ENCODE results near the gene FSTL4.
"Not testable (repeated sequence)": the region's sequence is repeated elsewhere in the genome, so short reads cannot be mapped to it uniquely, and the experiment has no call there.

The FSTL4 gene

DNA sequence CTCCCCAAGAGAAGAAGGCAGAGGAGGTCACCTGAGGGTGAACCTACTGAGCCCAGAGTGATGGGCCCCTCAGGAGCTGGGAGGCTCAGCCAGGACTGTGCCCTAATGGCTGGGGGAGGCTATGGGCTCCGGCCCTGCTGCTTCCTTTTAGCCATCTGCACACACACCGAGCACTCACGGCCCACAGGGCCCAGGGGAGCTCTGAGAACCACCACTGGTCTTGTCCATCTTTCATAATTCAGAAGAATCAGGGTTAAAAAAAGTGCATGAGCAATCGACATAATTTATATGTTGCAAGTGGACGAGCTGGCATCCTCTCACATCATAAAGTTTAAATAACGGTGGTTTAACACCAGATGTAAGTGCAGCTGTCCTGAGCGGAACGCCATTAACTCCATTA lies 162.1 kb downstream of the FSTL4 start:
- DNase-seq, result no peak

DNA sequence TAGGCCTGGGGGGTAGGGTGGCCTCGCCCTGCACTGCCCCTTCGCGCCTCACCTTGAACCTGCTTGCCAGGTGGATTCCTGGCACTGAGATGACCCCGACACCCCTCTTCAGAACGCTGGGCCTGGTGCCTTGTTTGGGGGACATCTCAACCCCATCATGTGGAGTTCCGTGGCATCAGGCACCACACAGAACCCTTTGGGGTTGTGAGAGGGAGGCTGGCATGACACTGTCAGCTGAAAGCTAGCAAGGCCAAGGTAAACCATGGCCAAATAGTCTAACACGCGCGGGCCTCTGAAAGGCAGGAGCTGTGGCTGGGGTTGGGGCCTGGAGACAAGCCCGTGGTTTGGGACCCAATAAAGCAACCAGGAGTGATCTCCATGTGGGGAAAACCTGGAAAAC lies 163.2 kb downstream of the FSTL4 start:
- DNase-seq, result no peak

DNA sequence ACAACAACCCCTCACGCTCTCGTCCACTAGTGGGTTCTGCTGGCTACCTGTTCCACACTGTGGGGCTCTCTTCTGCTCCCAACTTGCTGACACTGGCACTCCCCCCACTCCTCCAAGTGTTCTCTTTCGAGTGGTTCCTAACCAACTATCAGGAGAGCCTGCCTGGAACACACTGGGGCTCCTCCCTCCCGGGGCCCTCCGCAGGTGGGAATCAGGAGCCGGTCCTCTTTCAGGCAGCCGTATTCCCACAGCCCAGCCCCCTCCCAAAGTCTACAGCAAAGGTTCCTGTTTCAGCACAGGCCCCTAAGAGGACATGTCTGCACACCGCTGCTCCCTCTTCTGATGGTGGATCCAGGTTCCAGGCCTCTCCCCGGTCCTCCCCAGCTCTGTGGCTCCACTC lies 165.9 kb downstream of the FSTL4 start:
- no peak for DNase-seq

DNA sequence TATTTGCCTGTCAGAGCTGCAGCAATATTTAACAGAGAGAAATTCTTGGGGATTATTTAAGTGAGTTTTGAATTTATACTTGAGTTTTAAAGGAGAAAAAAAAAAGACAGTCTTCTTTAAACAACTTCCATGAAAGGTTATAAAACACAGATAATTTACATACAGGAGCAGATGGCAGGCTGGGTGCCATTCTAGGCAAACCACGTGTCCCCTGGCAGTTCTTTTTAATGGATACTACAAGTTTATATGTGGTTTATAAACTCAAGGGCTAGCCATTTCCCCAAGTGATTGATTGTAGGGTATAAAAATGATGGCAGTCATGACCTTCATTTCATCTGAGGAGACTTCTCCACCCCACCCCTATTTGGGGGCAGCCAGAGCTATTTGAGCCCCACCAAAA lies 166.6 kb downstream of the FSTL4 start:
- no peak for DNase-seq

DNA sequence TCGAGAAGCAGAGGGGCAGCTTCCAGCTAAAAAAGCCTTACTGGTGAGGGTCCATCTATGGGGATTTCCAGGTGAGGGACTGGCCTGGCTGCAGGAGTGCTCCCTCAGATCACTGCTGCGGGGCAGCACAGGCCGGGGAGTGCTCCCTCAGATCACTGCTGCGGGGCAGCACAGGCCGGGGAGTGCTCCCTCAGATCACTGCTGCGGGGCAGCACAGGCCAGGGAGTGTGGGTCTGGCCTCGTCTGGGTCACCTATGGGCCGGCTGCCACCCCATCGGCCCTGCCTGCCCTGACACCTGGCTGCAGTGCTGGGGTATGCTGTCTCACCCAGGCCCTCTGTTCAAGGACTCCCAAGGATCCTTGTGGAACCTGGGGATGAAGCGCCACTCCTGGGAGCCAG lies 167.1 kb downstream of the FSTL4 start:
- DNase-seq, result not testable (repeated sequence)

DNA sequence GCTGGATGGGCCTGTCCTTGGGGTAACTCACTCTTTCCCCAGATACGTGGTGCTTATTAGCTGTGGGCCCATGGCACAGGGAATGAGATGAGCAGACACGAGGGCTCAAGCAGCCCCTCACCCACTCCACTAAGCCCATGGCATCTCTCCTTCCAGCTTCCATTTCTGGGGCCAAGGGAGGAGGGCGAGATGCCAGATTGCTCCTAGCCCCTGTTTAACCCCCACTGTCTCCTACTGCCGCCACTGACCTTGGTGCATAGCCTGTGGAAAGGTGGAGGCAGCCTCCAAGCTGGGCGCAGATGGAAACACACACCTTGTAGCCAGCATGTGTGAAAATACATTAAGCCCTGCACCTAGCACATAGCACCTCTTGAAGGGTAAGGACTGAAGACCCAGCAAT lies 167.6 kb downstream of the FSTL4 start:
- DNase-seq, result no peak

DNA sequence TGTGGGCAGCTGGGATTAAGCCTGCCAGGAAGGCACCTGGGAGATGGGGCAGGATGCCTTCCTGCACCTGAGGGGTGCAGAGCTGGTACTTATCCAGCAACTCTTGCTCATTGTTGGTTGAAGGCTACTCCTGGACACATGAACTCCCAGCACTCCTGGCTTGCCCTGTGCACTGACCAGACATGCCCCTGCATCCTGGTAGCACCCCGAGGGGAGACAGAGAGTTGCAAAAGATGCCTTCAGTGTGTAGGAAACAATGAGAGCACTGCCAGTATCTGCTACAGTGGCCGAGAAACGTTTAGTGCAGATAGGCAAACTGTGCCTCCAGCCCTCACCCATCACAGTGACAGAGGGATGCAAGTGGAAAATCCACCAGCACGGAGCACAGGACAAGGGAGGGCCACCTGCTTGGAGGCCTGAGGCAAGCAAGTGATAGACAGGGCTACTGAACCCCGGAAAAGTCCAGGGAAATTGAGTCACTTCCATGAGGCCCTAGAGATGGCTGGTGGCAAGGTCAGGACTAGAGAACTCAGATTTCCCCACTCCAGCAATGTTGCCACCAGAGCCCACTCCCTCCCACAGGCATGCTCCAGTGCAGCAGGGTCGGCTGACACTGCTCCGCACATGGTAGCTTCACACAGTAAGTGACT lies 171.1 kb downstream of the FSTL4 start:
- DNase-seq, result no peak

DNA sequence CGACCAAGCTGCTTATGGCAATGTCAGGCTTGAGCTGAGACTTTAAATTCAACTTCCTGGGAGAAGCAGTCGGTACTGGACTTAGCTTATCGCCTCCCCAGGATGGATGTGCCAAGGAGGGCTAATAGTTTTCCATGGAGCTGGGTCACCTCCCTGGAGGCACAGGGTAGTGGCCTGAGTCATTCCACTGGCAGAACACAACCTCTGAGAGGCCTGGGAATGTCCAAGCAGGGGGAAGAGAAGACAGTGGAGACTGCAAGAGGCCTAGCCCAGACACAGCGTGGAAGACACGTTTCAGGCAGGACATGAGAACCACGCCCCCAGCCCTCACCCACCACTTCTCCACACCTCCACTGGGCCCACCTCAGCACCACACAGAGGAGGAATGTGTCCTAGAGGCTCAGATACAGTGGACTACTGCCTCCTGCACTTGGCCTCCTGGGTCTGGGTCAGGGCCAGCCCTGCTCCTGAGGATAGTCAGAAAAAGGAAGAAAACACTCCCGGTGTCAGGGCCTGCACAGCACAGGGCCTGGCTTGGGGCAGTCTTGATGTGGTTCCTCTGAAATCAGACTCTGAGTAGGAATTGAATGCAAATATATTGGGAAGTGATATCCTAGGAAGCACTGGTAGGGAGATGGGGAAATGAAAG lies 171.8 kb downstream of the FSTL4 start:
- DNase-seq, result no peak

DNA sequence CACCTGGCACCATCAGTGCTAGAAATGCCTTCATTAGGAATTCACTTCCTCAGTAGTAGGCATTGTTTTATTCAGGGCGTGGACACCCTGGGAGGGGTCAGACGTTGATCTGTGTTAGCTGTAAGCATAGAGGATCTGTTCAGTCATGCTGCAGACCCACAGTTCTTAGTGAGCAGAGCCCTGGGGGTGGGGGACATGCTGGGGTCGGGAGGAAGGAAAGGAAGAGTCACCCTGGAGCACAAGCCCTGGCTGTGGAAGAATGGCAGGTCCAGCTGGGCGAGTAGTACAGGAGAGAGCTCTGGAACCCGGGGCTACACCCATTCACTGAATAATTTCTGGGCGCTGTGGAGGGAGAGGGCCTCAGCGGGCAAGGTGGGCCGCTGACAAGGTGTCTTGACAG lies 172.5 kb downstream of the FSTL4 start:
- DNase-seq, result no peak

DNA sequence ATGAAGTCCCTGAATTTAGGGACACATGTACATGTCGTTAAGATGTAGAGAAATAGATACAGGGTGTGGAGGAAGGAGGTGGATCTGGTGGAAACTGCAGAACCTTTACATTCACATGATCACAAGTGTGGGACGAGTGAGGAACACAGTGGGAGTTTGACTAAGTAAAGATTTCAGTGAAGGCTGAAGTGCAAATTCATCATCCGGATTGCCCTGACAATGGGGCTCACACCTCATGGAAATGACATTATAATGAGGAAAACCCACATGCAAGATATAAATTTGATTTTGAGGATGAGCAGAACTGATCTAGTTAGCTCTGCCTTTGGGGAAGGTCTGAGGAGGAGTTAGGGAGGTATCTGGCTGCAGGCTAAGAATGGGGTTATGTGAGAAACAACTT lies 173.9 kb downstream of the FSTL4 start:
- DNase-seq, result no peak

DNA sequence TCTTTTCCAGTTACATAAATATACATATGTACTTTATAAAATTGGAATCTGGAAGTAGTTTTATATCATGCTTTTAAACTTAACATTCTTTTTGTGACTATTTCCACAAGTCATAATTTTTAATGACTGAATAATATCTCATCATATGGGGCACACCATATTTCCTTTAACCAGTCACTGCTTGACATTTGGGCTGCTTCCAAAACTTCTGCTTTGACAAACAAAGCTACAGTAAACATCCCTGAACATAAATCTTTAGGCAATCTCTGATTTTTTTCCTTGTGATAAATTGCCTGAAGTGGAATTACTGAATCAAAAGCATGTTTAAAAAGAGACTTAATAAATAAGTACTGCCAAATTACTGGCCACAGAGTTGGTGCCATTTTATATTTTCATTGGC lies 178.0 kb downstream of the FSTL4 start:
- DNase-seq, result no peak

DNA sequence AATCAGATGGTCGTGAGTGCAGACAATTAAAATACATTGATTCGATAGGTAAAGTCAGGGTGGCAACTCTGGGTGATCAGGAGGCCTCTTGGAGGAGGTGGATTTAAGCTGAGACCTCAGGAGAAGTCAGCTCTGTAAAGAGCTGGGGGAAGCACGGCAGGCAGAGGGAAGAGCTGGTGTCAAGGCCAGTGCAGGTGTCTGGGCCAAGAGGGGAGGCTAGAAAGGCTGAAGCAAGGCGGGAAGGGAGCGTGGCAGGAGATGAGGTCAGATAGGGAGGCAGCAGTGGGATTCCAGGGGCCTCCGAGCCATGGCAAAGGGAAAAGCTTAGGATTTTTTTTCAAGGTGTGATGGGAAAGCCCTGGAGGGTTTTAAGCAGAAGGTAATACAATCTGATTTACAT lies 178.7 kb downstream of the FSTL4 start:
- DNase-seq, result no peak

DNA sequence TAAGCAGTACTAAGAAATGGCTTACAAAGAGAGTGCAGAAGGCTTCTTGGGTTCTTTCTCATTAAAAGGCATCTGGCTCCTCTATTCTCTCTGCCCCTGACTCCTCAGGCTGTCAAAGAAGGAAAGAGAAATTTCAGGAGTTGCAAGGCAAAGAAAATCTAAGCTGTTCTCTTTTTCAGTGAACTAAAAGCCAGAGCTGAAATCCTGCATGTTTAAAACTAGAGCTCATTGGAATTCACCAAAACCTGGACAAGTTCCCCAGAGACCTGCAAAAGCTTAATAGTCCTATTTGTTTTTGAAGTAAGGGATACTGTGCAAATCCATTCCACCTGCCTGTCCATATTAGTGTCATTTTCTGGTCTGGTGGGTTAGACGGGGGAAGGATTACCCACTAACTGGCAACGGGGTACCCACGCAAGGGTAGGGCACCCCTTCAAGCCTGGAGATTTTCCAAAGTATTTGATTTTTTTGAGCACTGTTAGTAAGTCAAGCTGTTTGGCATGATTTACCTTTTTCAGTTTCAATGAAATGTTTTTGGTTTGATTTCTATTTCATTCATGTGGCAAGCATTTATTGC lies 179.3 kb downstream of the FSTL4 start:
- DNase-seq, result no peak

DNA sequence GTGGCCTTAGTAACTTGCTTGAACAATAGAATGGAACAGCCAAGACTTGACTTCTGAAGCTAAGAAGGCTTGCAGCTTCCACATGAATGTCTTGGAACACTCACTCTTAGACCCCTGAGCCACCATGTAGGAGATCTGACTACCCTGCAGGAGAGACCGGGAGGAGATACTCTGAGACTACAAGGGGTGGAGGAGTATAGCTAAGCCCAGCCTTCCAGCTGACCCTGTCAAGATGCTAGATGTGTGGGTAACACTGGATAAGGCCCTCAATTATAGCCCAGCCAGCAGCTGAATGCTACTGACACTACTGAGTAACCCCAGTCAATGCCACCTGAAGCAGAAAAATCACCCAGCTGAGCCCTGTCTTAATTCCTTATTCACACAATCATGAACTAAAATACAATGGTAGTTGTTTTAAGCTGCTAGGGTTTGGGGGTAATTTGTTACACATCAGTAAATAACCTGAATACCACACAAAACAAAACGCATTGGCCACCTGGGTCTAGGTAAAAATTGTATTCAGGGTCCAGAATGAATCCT lies 180.9 kb downstream of the FSTL4 start:
- no peak for DNase-seq

DNA sequence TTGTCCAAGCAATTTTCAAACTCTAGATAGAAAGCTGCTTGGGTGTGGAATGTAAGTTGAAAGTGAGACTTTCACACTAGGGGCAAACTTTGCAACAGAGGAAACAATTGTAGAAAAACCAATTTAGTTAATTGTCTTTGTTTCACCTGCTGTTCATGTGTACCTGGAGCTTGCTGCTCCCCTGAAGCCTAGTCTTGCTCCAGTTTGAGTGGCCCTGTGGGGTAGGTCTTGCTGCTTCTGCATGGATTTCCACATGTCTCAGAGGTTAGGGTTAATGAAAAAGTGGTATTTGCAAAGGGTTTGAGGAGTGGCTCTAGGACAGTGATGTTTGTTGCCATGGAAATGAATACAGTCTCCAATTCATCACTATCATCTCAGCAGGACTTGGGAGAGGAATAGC lies 182.2 kb downstream of the FSTL4 start:
- no peak for DNase-seq

DNA sequence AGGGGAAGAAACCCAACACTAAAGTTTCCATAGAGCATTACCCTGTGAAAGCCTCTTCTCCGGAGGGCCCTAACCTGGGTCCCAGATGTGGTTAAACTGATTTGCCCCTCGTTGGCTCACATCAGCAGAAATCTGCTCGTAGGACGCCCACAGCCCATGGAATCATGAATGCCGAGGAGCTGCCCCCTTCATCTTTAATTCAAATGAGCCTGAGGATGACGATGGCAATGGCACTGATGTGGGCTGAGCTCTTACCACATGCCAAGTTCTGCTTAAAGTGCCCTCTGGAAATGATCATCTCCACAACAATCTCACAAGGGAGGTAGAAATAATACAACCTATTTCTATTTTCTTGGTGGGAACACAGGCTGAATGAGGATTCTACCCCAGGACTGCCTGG lies 183.3 kb downstream of the FSTL4 start:
- DNase-seq, result no peak

DNA sequence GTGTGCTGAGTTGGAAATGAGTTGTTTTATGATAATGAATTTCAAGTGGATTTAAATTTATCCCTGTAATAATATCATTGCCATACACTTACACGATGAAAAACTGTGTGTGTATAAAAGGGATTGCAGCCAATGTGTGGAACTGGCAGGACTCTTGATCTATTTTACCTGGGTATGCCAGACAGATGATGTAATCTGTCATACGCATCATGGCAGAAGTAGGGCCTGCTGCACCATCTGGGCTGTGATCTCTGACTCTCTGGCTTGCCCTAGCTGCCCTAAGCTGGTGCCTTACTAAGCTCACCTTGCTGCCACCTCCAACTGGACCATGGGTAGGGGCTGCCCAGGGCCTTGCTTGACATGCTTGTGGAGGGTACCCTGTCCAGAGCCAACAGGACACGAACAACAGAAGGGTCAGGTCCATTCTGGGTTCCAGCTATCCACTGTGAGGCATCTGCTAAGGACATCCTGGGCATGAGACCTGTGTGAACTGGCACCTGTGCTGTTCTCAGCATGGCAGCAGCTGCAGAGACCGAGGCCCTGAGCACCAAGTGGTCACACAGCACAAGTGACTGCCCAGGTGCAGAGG lies 184.2 kb downstream of the FSTL4 start:
- DNase-seq, result no peak

DNA sequence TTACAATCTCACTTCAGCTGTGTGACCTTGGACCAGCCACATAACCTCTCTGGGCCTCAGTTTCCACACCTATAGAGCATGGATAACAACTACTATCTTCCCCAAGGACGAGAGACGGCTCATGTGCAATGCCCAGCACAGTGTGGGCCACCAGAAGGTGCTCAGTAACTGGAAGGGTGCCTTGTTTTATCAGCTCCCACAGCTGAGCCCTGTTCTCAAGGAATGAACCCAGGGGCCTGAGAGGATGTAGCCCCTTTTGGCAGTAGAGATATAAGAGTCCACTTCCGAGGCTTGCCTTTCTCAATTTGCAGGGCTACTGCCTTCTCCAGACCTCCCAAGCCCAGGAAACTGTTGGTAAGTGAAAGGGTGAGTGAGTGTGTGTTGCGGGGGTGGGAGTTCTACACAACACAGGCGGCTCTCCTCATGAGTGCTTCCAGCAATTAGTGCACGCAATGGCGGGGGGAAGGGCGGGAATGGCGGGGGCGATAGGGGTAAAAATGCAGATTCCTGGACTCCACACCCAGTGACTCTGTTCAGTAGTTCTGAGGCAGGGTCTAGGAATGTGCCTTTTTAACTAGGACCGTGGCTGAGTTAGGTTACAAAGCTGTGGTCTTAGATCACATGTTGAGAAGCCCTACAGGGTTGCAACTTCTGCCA lies 185.1 kb downstream of the FSTL4 start:
- DNase-seq, result no peak

DNA sequence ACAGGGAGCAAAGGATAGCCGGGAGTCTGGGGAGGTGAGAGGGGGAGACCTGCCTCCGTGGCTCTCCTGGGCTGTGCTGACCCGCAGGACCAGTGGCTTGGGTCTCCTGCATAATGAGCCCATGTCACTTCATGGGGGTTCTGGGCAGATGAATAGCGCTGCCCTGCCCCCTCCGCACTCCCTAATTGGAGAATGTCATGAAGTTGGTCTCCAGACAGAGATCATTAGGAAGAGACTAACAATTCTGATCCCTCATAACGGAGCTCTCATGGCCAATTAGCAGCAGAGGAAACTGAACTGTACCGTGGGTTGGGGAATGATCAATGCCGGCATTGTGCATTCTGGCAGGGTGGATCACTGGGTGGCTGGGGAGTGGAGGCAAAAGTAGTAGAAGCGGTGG lies 186.1 kb downstream of the FSTL4 start:
- DNase-seq, result no peak

DNA sequence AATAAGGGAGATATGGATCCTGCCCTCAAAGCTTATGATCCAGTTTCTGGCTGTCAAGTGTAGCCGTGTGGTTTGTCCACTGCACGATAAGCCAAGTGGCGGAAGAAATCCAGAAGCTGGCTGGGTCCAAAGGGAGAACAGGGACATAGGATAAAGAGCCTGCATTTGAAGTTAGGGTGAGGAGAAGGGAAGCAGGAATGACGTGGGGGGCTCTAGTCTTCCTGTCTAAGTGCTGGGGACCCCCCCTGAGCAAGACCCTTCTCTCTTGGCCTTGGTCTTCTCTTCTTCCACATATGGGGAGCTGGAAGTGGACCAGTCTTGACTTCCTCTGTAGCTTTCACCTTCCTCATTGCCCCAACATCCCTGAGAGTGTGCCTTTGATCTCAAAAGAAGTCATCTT lies 186.6 kb downstream of the FSTL4 start:
- no peak for DNase-seq

DNA sequence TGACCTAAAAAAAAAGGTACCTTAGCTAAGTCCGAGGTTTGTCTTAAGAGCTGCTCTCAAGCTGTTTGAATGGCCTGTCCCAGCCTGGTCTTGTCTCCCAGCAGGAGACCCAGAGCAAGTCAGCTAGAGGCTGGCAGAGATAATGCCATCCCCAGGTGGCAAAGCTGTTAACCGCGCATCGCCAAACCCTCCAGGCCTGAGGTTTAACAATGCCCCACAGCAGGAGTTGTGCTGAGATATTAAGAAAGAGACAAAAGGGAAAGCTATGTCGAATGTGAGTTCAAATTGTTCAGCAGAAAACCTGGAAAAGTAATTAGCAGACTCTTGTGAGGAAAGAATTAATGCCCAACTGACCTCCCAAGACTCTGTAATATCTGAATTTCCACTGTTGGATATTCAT lies 187.1 kb downstream of the FSTL4 start:
- DNase-seq, result no peak

DNA sequence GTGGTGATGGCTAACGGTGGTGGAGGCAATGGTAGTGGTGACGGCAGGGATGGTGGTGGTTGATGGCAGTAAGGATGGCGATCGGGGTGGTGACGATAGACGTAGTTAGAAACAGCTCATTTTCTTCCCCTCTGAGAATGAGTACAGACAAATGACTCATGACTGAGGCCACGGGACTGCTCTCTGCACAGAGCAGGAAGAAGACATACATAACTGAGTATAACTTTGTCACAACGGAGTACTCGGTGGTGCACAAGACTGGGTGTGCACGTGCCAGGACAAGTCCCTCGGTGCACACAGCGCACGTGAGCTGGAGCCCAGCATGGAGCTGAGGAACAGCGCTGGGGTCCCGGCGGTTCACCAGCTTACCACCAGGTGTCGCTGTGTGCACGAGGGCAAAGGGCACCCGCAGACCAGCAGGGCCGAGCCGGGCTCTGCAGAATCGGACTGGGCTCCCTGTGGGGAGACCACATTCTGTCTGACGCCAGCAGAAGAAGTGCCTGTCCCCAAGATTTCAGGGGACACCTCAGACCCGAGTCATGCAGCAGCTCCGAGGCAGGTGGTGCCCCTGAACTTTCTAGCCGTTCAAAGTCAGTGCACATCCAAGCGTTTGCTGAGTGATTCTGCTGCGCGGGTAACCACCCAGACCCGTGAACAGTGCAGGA lies 188.6 kb downstream of the FSTL4 start:
- DNase-seq, result peak; percentile 42

DNA sequence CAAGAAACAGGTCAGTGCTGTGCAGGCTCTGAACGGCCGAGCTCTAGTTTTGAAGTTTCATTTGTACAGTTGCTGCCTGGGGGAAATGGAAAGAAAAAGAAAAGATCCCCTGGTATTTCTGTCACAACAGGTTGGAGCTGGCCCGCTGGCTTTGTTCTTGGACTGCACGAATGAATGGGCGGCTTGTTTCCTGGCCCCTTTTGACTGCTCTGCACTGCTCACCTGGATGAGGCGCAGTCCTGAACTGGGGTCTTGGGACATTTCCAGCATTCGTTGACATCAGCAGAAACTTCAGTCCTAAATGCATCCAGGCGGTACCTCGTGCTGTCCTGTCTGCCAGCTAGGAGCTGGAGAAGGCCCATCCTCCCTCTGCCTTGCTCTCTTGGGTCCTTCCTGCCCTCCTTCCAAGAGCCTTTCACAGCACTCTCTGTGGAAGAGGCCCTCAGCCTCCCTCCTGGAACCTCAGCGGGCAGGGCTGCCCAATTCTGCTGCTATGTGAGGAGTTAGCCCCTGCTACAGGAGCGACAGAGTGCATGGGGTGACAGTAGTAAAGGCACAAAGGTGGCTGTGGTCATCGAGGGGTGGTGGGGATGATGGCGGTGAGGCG lies 189.2 kb downstream of the FSTL4 start:
- DNase-seq, result no peak

All from inflammatory macrophage treated with lipopolysaccharide for 4 hours (primary cell).